ENCODE results near the gene SULF2. TPM values are rescaled to one million over a fixed set of nuclear protein-coding genes. Genes with fewer than 3 reads are reported as not detected.

Gene SULF2
- total RNA-seq, 1 donor from 2014 or later, result 52.8 TPM

- no peaks in the 10 kb centered on the region for H3K36me3 ChIP-seq
- peaks cover 4% of the 10 kb centered on the region for H3K4me1 ChIP-seq
- no peak overlapping the region for H3K27ac ChIP-seq
- H3K27me3 ChIP-seq, result peaks cover 16% of the 10 kb centered on the region
- H3K9me3 ChIP-seq, result no peaks in the 10 kb centered on the region
- no peak overlapping the region for H3K4me3 ChIP-seq
- TF ChIP-seq, protein P1, sequence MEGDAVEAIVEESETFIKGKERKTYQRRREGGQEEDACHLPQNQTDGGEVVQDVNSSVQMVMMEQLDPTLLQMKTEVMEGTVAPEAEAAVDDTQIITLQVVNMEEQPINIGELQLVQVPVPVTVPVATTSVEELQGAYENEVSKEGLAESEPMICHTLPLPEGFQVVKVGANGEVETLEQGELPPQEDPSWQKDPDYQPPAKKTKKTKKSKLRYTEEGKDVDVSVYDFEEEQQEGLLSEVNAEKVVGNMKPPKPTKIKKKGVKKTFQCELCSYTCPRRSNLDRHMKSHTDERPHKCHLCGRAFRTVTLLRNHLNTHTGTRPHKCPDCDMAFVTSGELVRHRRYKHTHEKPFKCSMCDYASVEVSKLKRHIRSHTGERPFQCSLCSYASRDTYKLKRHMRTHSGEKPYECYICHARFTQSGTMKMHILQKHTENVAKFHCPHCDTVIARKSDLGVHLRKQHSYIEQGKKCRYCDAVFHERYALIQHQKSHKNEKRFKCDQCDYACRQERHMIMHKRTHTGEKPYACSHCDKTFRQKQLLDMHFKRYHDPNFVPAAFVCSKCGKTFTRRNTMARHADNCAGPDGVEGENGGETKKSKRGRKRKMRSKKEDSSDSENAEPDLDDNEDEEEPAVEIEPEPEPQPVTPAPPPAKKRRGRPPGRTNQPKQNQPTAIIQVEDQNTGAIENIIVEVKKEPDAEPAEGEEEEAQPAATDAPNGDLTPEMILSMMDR (IDR thresholded peaks at IDR 0.05), result no peak
- no peak for ATAC-seq
- DNase-seq, result no peak
- intact Hi-C loops (cut with DNase I), result no loop called here
Measured at GRCh38 chr20:47760686-47761481, 24.4 kb downstream of the SULF2 start.

DNA sequence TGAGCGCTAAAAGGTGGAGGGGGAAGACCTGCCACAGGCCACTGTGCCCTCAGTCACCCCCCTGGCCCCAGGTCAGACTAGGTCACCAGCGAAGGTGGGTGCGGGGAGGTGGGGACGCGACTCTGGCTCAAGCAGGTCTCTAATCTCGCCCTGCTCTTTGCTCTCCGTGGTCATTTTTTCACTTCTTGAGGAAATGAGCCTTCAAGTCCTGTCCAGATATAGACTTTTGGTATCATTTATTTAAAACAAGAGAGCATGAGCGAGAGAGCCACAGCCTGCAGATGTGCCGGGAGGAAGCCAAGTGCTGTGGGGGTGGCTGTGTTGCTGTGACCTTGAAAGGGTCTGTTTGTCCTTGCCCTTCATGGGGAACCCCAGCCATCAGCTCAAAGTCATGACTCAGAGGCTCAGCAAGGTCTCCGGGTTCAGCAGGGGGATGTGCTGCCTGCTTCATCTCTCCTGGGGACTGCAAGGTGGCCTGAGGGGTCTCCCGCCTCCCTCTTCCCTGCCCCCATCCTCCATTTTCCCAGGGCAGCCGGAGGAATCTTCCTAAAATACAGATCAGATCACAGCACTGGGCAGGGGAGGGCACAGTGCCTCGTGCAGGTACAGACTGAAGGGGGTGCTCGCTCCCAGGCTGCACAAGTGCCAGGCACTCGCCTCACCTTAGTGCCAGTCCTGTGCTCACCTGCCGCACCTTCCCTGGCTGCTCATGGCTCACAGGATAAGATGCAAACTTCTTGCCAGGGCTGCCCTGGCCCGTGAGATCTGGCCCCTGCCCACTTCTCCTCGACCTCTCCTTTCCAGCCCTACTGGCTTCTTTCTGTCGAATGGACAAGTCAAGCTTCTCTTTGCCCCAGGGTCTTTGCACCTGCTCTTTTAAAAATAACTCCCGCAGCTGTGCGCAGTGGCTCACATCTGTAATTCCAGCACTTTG, 26.5 kb downstream of the SULF2 start:
- TF ChIP-seq, protein P1 (IDR thresholded peaks at IDR 0.05), result no peak
- H3K9me3 ChIP-seq, result no peaks in the 10 kb centered on the region

DNA sequence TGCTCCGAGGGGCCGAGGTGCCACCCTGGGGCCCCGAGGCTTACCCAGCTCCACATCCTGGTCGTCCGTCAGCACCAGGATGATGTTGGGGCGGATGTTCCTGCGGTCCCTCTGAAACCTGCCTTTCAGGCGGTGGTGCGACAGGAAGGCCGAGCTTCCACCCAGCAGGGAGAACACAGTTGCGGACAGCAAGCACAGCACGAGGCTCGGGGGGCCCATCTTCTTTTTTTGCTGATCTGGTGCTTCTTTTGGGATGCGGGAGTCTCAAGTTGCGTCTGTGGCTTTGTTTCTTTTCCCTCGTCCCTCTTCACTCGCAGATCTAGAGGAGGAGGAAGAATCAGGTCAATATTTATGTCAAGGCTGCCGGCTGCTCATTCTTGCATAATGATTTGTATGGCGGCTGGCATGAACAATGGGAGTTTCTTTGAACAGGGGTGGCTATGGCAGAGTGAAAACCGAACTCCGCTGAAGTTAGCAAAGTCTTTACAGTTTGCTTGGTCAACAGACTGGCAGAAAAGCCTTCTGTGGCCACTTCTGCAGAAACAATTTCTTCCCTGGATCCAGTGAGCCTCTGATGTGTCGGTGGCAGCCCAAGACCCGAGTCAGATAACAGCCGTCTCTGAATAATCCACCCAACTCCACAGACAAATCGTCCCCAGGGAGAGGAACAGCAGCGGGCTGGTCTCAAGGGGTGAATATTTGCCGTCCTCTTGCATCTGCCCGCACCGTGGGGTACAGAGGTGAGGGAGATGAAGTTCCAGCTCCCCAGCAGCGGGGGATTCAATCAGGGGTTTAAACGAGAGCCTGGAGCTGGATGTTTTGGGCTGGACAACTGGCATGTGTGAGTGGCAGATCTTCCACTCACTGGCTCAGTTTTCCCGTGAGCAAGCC, 27.9 kb downstream of the SULF2 start:
- Histone ChIP-seq H3K4me3 (no peak overlapping the region), H3K27me3 (peaks cover 13% of the 10 kb centered on the region), H3K36me3 (no peaks in the 10 kb centered on the region), H3K9me3 (no peaks in the 10 kb centered on the region), H3K4me1 (no peaks in the 10 kb centered on the region), H3K27ac (no peak overlapping the region)
- no peak for DNase-seq
- no peak for ATAC-seq
- intact Hi-C loops (cut with DNase I), result no loop called here
- TF ChIP-seq, protein P1 (IDR thresholded peaks at IDR 0.05), result no peak

More for the DNA sequence above, 26.5 kb downstream of the SULF2 start:
- peaks cover 16% of the 10 kb centered on the region for H3K27me3 ChIP-seq
- intact Hi-C loops (cut with DNase I), result no loop called here
- no peak for DNase-seq
- no peaks in the 10 kb centered on the region for H3K36me3 ChIP-seq
- no peak overlapping the region for H3K4me3 ChIP-seq
- H3K27ac ChIP-seq, result no peak overlapping the region
- no peak for ATAC-seq
- no peaks in the 10 kb centered on the region for H3K4me1 ChIP-seq

- DNase-seq (no peak), ATAC-seq (no peak)
- no peaks in the 10 kb centered on the region for H3K4me1 ChIP-seq
- intact Hi-C loops (cut with DNase I), result no loop called here
- no peak overlapping the region for H3K27ac ChIP-seq
- no peaks in the 10 kb centered on the region for H3K9me3 ChIP-seq
- H3K27me3 ChIP-seq, result peaks cover 9% of the 10 kb centered on the region
- TF ChIP-seq, protein P1 (IDR thresholded peaks at IDR 0.05), result no peak
- H3K4me3 ChIP-seq, result no peak overlapping the region
- H3K36me3 ChIP-seq, result no peaks in the 10 kb centered on the region
Measured at GRCh38 chr20:47754946-47755652, 30.2 kb downstream of the SULF2 start.

- peaks cover 9% of the 10 kb centered on the region for H3K27me3 ChIP-seq
- DNase-seq (no peak), ATAC-seq (no peak)
- H3K9me3 ChIP-seq, result no peaks in the 10 kb centered on the region
- TF ChIP-seq, protein P1 (IDR thresholded peaks at IDR 0.05), result no peak
- peaks cover 5% of the 10 kb centered on the region for H3K4me1 ChIP-seq
- H3K27ac ChIP-seq, result no peak overlapping the region
- H3K4me3 ChIP-seq, result no peak overlapping the region
- intact Hi-C loops (cut with DNase I), result no loop called here
- no peaks in the 10 kb centered on the region for H3K36me3 ChIP-seq
Measured at GRCh38 chr20:47754388-47754715, 30.9 kb downstream of the SULF2 start.
